ELF-1 (cell line): ENCODE measurements around the gene PKDCC.
A peak's percentile ranks its signal among the peaks of the same experiment; 100 is the strongest.

Experiments used
- DNase-seq: peaks from one replicate; pipeline ENCODE4 v3.0.0-alpha.2; 2016; ENCODE audit warnings: low read depth, low spot score

The PKDCC gene, protein sequence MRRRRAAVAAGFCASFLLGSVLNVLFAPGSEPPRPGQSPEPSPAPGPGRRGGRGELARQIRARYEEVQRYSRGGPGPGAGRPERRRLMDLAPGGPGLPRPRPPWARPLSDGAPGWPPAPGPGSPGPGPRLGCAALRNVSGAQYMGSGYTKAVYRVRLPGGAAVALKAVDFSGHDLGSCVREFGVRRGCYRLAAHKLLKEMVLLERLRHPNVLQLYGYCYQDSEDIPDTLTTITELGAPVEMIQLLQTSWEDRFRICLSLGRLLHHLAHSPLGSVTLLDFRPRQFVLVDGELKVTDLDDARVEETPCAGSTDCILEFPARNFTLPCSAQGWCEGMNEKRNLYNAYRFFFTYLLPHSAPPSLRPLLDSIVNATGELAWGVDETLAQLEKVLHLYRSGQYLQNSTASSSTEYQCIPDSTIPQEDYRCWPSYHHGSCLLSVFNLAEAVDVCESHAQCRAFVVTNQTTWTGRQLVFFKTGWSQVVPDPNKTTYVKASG

DNA sequence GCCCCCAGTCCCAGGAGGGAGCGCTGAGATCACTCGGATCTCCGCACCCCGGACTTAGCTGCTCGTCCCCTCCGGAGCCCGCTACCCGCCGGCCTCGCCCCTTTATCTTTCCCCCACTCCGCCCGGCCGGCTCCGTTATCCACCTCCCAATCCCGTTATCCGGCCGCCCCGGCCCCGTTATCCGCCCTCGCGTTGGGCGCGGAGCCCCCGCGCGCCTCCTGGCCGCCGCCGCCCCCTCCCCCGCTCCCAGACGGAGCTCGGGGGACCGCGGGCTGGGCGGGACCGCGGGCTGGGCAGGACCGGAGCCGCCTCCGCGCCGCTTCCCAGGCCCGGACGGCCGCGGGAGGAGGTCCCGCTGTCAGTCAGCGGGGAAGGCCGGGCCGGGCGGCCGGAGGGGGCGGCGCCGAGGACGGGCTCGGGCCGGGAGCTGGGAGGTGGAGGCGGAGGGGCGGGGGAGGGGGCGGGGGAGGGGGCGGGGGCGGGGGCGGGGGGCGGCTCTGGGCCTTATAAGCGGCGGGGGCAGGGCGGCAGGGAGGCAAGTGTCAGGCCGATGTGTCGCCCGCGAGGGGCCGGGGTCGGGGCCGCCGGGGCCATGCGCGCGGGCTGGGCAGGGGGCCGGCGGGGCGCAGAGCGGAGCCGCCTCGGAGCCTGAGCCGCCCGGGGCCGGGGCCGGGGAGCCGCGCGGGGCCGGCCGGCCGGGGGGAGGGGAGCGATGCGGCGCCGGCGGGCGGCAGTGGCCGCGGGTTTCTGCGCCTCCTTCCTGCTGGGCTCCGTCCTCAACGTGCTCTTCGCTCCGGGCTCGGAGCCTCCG lies at the start of gene PKDCC:
TSS of gene PKDCC (plus strand) at position 534 of the 811 bp plus-strand sequence. CDS start at position 713, 179 bp downstream.
- DNase-seq: peak; percentile 76

DNA sequence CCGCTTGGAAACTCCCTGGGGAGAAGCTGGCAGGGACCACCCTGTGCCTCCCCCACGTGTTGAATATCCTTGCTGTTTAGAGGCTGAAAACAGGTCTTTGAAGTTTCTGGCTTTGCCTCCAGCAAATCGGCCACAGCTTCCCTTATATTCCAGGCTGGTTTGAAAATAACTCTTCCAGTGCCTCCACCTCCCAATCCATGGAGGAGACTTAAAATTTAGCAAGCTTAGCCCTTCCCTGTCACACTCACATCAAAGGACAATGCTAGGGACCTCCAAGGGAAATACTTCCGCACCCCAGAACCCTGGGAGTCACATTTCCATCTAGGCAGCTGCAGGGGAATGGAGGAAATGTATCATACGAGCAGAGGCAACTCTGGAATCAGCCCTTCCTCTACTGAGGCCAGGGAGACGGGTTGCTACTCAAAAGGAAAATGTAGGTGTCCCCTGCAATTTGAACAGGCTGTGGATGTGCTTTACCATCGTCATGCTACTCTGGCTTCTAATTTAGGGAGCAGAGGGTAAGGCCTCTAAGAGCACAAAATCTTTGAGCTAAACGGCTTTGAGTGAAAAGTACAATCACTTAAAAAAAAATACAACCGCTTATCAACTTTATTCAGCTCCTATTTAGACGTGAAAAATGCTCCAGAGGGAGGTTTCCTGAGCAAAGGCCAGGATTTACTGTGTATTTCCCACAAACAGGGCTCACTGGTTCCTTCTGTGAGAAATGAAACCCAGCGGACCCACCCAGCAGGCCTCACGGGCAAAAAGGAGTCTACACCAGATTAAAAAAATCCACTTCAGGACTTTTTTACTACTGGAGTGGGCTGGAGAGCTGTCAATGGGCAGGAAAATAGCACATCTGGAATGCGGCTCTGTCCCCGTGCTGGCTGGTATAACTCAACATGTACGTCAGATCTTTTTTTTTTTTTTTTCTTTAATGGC lies 49.4 kb upstream of the PKDCC start:
- DNase-seq: peak; percentile 24

DNA sequence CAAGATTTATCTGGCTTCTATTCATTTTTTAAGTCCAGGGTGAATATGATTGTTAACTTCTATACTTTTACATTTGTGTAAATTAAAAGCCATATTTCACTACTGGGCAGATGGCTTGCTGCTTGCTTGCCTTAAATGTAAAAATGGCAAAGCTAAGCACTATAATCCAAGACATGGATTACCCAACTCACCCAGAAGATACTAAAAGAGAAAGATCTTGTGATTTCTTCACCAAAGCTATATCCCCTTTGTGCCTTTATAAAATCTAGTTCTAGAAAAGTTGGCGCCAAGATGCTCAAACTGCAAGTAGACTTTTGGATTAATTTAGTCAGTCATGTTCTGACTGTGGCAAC lies 48.7 kb upstream of the PKDCC start:
- no peak for DNase-seq

DNA sequence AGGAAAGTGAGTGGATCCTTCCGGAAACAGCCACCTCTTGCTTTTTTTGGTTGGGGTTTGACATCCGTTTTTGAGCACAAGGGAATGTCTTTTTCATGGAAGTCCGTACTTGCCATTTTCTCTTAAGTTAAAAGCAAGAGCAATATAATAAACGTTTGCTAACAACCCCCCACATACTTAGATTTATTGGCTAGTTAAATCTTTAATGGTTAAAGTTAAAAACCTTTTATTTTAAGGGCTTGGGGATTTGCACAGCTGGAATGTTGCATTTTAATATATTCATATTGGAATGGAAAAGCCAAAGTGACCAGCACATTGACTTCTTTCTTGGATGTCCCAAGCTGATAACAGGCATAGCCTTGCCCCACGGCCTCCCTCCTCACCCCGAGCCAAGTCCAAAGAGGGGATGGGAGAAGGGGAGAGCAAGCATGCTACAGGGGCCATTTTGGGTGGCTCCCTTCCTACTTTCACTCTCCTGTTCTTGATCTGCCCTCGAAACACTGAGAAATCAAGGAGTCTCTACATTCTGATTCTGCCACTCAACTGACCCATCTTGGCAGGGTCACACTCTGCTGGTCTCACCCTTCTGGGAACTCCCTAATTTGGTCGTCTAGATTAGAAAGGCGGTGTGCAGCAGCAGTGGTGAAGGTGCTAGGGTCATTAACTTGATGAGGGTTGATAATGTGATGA lies 48.1 kb upstream of the PKDCC start:
- no peak for DNase-seq

DNA sequence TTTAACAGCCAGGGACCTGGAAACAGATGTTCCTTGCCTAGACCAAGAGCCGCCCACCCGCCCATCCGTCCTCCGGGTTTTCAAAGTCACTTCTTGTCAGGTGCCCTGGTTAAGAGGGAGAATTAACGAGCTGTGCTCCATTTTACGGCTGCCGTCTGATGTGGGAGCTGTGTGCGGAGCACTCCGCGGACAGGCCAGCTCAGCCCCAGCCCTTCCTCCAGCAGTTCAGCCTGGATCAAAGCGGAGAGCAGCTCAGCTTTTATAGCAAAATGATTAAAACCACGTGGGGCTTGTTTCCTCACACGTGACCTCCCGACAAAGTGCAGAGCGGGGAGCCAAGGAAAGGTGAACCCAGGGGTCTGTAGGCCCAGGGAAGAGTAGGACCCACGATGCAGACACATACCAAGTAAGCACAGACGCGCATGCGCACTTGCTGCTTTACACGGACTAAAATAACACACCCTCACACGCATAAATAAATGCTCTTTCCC lies 46.1 kb upstream of the PKDCC start:
- DNase-seq: peak; percentile 15

DNA sequence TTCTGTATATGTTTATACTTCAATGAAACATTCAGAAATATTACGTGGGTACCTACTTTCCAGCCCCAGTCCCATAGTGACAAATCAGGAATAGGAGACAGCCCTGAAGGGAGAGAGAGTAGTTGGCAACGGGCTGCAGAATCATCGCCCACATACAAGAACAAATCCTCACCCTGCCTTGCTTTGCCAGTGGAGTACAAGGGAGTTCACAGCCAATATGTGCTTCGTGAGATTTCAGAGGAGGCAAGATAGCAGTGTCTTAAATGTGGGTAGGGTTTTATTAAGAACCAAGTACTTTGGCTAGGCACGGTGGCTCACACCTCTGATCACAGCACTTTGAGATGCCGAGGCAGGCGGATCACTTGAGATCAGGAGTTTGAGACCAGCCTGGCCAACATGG lies 40.3 kb upstream of the PKDCC start:
- DNase-seq: no peak

DNA sequence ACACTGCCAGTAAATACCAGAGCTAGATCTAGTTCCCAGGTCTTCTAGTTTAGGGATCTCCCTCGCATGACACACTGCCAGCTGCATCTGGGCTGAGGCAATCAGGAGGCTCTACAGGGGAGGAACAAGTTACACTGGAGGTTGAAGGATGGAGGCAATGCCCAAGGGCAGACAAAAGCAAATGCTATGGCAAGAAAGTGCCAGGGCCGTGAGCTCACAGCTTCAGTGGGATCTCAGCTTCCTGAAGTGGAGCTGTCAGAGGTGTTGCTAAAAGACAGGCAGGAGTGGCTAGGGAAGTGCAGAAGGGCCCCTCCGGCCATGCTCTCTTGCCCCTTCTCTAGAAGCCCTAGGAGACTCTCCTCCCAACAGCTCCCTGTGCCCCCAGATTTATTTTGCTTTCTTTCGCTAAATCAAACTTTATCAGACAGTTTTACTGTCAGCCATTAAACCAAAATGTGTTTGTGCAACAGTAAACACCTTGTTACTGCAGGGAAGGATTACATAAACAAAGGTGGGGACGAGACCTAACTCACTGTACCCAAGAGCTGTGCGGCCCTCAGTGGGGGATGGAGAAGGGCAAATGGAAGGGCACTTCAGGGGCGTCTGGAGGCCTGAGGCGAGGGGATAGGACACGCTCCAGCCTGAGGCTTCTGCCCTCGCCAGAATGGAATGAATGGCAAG lies 39.4 kb upstream of the PKDCC start:
- peak; percentile 42 for DNase-seq

DNA sequence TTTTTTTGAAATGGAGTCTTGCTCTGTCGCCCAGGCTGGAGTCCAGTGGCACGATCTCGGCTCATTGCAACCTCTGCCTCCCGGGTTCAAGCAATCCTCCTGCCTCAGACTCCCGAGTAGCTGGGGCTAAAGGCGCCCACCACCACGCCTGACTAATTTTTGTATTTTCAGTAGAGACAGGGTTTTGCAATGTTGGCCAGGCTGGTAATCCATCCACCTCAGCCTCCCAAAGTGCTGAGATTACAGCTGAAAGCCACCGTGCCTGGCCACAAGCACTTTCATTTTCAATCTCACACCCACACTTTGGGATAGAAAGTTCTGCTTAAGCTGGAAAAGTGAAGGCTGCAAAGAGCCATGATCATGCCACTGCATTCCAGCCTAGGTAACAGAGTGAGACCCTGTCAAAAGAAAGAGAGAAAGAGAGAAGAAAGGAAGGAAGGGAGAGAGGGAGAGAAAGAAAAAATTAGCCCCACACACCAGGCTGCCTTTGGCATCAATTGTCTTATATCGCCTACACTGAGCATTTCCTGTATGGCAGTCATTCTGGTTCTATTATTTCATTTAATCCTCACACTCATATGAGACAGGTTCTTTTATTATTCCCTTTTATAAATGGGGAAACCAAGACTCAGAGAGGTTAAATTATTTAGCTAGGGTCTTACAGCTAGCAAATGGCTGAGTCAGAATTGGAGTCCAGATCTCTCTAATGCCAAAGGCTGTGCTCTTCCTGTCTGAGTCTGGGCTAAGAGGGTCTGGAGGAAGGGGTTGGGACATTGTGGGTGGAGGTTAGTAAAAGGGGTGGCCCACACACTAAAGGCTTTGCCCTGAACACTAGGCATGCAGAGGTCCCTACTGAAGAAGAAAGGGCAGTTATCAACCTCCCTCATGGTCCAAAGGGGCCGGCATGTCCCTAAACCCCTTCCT lies 37.9 kb upstream of the PKDCC start:
- no peak for DNase-seq

DNA sequence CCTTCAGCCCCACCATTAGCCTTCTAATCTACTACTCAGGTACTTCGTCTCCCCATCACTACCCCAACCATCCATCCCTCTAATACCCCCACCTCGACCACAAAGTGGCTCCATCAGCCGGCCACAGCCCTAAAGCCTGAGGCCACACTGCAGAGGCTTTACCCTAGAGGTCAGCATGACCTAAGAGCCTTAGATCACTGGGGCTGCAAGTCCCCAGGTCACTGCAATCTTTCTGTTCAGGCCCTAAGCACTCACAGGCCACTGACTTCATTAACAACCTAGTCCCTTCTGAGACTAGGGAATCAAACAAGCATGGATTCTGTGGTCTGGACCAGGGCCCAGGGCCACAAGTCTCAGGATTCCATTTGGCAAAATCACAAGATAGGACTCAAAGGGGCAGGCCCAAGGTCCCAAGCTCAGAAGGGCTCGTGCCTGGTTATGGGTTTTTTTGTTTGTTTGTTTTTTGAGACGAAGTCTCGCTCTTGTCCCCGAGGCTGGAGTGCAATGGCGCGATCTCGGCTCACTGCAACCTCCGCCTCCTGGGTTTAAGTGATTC lies 37.0 kb upstream of the PKDCC start:
- DNase-seq: peak; percentile 29

DNA sequence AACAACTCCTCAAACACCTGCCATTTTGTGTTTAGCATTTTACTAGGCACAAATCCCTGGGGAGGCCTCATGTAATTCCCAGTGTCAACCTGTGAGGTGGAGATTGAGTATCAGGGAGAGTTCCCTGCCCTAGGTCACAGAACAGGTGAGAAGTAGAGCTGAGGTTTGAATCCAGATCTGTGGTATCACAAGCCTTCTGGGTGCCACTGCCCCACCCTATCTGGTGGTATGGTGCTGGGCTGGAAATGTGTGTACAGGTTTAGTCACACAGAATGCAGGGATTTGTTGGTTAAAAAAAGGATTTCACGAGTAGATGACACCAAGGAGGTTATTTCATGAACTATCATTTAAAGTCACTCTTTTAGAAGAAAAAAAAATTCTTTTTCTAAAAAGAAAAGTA lies 35.7 kb upstream of the PKDCC start:
- DNase-seq: no peak

DNA sequence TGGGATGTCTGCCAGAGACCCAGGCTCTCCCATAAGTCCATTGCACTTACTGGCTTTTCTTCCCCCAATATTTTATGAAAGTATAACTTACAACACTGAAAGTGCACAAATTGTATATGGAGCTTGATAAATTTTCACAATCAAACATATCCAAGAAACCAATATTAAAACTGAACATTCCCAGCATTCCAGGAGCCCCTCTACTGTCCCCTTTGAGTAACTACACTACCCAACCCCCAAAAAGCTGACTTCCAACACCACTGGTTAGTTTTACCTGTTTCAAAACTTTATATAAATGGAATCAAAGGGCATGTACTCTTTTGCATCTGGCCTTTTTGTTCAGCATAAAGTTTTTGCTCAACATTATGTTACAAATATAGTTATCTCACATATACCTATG lies 35.2 kb upstream of the PKDCC start:
- DNase-seq: no peak

DNA sequence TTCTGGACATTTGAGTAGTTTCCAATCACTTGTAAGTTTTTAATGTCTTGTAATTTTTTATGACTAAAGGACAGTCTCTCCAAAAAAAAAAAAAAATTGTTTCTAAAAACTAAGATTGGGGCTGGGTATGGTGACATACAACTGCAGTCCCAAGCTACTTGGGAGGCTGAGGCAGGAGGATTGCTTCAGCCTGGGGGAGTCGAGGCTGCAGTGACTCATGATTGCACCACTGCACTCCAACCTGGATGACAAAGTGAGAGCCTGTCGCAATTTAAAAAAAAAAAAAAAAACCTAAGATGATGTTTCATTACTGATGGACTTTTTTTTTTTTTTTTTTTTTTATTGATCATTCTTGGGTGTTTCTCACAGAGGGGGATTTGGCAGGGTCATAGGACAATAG lies 34.4 kb upstream of the PKDCC start:
- DNase-seq: no peak

DNA sequence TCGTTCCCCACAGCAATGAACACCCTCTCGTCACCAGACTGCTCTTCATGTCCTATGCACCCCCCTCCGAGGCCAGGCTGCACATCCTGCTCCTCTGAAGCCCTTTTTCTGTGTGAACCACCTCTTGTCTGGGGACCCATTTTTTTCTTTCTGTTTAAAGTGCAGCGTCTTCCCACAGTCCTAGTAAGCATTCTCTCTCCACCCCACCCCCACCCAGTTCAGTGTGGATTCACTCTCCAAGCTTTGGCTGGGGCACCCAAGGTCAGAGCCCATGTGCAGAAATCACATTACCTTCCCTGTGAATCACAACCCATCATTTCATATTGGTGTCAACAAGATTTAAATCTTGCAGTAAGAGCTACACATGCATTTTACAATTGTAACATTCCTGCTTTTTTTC lies 26.4 kb upstream of the PKDCC start:
- DNase-seq: no peak

DNA sequence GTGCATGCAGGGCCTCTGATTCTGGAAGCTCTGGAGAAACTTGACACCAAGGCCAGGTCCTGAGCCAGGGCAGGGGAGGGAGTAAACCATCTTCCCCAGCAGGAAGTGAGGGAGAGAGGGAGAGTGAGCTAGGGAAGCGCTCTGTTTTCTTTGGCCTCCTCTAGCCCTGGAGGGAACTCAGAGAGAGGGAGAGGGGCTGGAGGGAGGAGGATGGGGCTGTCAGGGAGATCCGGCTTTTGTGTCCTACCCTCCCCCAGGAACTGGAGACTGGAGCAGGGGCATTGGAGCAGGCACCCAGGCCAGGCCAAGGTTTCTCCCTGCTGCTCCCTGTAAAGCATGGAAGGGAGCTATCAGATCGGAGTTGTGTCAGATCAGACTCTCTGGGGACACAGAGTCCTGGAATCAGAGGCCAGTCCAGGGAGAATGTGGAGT lies 22.7 kb upstream of the PKDCC start:
- DNase-seq: peak; percentile 91

DNA sequence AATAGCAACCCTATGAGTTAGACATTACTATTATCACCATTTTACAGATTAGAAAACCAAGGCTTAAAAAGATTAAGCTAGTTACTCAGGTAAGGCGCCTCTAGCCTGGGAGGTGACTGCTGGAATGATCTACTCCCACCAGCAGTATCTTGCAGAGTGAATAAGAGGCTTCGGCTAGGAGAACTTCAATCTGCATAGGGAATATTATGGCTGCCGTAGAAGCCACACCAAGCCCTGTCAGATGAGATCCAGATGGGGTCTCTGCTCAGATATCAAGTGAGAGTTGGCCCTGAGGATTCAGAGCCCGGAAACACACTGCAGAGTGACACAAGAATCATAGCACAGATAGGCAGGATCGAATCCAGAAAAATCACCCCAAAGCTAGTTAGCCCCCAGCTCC lies 21.5 kb upstream of the PKDCC start:
- no peak for DNase-seq

DNA sequence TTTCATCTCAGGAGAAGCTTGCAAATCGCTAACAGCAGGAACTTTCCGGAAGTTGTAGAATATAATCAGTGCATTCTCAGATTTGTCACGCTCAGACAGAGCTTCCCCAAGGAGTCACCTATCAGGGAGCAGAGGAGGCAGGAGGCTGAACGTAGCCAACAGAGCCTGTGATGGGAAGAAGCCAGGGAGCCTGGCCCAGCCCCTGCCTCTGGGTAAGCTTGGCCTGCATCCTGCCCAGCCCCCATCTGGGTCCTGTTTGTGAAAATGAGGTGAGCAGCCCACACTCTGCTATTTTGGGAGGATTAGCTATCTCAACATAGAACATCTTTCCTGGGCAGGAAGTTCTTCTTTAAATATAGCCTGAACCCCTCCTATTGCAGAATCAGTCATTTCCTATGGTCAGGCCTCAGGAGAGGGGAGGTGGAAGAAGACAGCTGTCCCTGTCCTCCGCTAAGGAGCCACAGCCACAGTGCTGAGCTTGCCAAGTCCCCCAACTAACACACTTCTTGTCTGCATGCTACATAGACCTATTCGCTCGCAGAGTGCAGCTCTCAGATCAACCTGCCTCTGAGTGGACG lies 19.2 kb upstream of the PKDCC start:
- no peak for DNase-seq

DNA sequence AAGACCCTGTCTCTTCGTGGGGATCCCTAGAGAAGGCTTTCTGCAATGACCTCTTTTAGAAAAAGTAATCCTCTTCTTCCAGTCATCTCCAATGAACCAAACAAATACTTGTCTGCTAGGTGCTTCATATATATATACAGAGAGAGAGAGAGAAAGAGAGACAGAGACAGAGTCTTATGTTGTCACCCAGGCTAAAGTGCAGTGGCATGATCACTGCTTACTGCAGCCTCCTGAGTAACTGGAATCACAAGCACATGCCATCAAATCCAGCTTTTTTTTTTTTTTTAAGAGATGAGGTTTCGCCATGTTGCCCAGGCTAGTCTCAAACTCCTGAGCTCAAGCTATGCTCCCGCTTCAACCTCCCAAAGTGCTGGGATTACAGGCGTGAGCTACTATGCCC lies 18.6 kb upstream of the PKDCC start:
- no peak for DNase-seq

DNA sequence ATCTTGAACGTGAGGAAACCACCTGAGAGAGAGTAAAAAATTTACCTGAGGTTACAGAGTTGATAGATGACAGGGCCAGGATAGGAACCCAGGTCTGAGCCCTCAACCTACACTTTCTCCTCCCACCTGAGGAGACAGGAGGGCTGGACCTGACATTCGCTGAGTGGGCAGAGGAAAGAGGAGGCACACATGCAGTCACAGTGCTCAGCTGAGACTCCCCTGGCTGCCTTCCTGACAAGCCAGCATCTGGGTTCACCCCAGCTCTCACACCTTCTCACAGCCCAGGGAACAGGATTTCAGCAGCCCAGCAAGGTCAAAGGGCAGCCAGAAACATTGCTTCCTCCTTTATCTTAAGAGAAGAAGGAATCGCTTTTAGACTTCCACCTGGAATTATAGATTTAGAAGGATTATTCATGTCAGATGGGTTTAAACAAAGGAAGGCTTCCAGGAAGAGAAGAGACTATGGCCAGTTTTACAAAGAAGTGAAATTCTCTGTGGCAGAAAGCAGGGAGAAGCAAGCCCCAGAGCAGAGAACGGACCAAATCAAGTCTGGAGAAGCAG lies 18.1 kb upstream of the PKDCC start:
- no peak for DNase-seq
